Sigmoid colon (tissue), 4 donors: ENCODE measurements around the gene TXLNG.
A peak's percentile ranks its signal among the peaks of the same experiment; 100 is the strongest.

Experiments
- CTCF ChIP-seq, 4 experiments: fragments of 450-650 bp in 3 of 4; fragments of 200-600 bp in 1 of 4; IDR thresholded peaks; one replicate each; pipeline ENCODE4 v1.5.1; 2016 to 2019; ENCODE audit warnings: antibody characterized with exemption in 4 of 4, mild to moderate bottlenecking in 3 of 4, moderate library complexity in 2 of 4
- POLR2A ChIP-seq, 2 donors: fragments of 450-650 bp; IDR thresholded peaks; one replicate each; pipeline ENCODE4 v1.6.1; 2016; ENCODE audit warnings: antibody characterized with exemption in 2 of 2, mild to moderate bottlenecking in 2 of 2, moderate library complexity in 2 of 2
- POLR2AphosphoS5 ChIP-seq, 4 donors: sonication (generic); formaldehyde crosslinking; IDR thresholded peaks; one replicate each; pipeline ENCODE4 v1.6.1; 2017; ENCODE audit warnings: antibody characterized with exemption in 4 of 4

- TF ChIP-seq CTCF (IDR thresholded peaks at IDR 0.05): peak in 3 of 4 experiments; percentile 38 to 60 (median 50)
- no peak for TF ChIP-seq POLR2A (IDR thresholded peaks at IDR 0.05)
- TF ChIP-seq POLR2AphosphoS5 (IDR thresholded peaks at IDR 0.05): no peak
These were observed 96.6 kb downstream of the TXLNG start for GRCh38 chrX:16882702-16883486.
